Stimulated activated CD8-positive, alpha-beta memory T cell treated with anti-CD3 and anti-CD28 coated beads, Interleukin-4, amount 100 ng/mL, for 48 hours (primary cell): ENCODE measurements around the gene MAGEB10.
"Not testable (repeated sequence)": the region's sequence is repeated elsewhere in the genome, so short reads cannot be mapped to it uniquely, and the experiment has no call there.

Experiments
- DNase-seq: peaks from one replicate; pipeline ENCODE4 v3.0.0-alpha.2; 2020

MAGEB10 gene

GRCh38 chrX:27807690-27808089, at the start of gene MAGEB10:
Gene MAGEB10 (plus strand): TSS chrX:27807990. CDS start chrX:27821307, 13,317 bp downstream.
- DNase-seq: no peak

- no peak for DNase-seq
These were observed 42.1 kb upstream of the MAGEB10 start for GRCh38 chrX:27765718-27766117.

- no peak for DNase-seq
These were observed 40.4 kb upstream of the MAGEB10 start for GRCh38 chrX:27767387-27767786.

- DNase-seq: no peak
These were observed 31.8 kb upstream of the MAGEB10 start for GRCh38 chrX:27775984-27776383.

- no peak for DNase-seq
These were observed 11.0 kb upstream of the MAGEB10 start for GRCh38 chrX:27796640-27797257.

GRCh38 chrX:27797575-27797974, 10.2 kb upstream of the MAGEB10 start:
- no peak for DNase-seq

- no peak for DNase-seq
These were observed 436 bp downstream of the MAGEB10 start for GRCh38 chrX:27808226-27808625.

GRCh38 chrX:27808991-27809859, 1.4 kb downstream of the MAGEB10 start:
- DNase-seq: not testable (repeated sequence)

- no peak for DNase-seq
These were observed 7.4 kb downstream of the MAGEB10 start for GRCh38 chrX:27815209-27815608.

- DNase-seq: no peak
These were observed 16.0 kb downstream of the MAGEB10 start for GRCh38 chrX:27823812-27824211.

GRCh38 chrX:27838185-27838584, 30.4 kb downstream of the MAGEB10 start:
- DNase-seq: no peak

- no peak for DNase-seq
These were observed 33.1 kb downstream of the MAGEB10 start for GRCh38 chrX:27840881-27841280.

- no peak for DNase-seq
These were observed 35.1 kb downstream of the MAGEB10 start for GRCh38 chrX:27842859-27843258.

GRCh38 chrX:27860337-27860736, 52.5 kb downstream of the MAGEB10 start:
- no peak for DNase-seq

GRCh38 chrX:27863809-27864208, 56.0 kb downstream of the MAGEB10 start:
- DNase-seq: no peak
